Karpas-422 (cell line): Measurements from ENCODE around the gene MS4A8. TPM values are rescaled to one million over a fixed set of nuclear protein-coding genes. Genes with fewer than 3 reads are reported as not detected.

ENCODE experiments used
- DNase-seq: peaks from one replicate; pipeline ENCODE4 v3.0.0-alpha.2; 2015
- H2AFZ ChIP-seq: fragments of 200-600 bp; sonication (generic); 2 replicates; pipeline ENCODE4 v1.6.1; 2014; ENCODE audit warnings: antibody characterized with exemption, low read length, mixed read lengths
- H3K27ac ChIP-seq: fragments of 200-600 bp; sonication (generic); 2 replicates; pipeline ENCODE4 v1.5.1; 2014; ENCODE audit warnings: mild to moderate bottlenecking, low read length, moderate library complexity
- H3K27me3 ChIP-seq: fragments of 200-600 bp; sonication (generic); 2 replicates; pipeline ENCODE4 v1.6.1; 2014; ENCODE audit warnings: low read length, mixed read lengths
- H3K36me3 ChIP-seq: fragments of 200-600 bp; sonication (generic); 2 replicates; pipeline ENCODE4 v1.6.1; 2014; ENCODE audit warnings: low read length, mixed read lengths; ENCODE audit not compliant: insufficient read depth
- H3K4me1 ChIP-seq: fragments of 200-600 bp; sonication (generic); 2 replicates; pipeline ENCODE4 v1.6.1; 2014; ENCODE audit warnings: mild to moderate bottlenecking, low read length, mixed read lengths
- H3K4me2 ChIP-seq: fragments of 200-600 bp; sonication (generic); 2 replicates; pipeline ENCODE4 v1.6.1; 2014; ENCODE audit warnings: low read length, low read depth, mild to moderate bottlenecking; ENCODE audit not compliant: poor library complexity, severe bottlenecking
- H3K4me3 ChIP-seq: fragments of 200-600 bp; sonication (generic); 2 replicates; pipeline ENCODE4 v1.5.1; 2014; ENCODE audit warnings: mild to moderate bottlenecking, antibody characterized with exemption, low read length, mixed read lengths
- H3K79me2 ChIP-seq: fragments of 200-600 bp; sonication (generic); 2 replicates; pipeline ENCODE4 v1.6.1; 2014; ENCODE audit warnings: mild to moderate bottlenecking, low read length, mixed read lengths
- H3K9ac ChIP-seq: fragments of 200-600 bp; sonication (generic); 2 replicates; pipeline ENCODE4 v1.6.0; 2014; ENCODE audit warnings: low read length
- H3K9me2 ChIP-seq: fragments of 200-600 bp; sonication (generic), shearing (Covaris generic); replicated peaks from 2 replicates; pipeline ENCODE4 v1.6.0; 2014; ENCODE audit warnings: mild to moderate bottlenecking, low read length, moderate library complexity; ENCODE audit not compliant: insufficient read depth
- H3K9me3 ChIP-seq: fragments of 300-700, 200-600 bp; sonication (generic); 2 replicates; pipeline ENCODE4 v1.6.1; 2014; ENCODE audit warnings: low read length, mixed read lengths
- H4K20me1 ChIP-seq: fragments of 200-600 bp; sonication (generic); 2 replicates; pipeline ENCODE4 v1.6.1; 2014; ENCODE audit warnings: mild to moderate bottlenecking, antibody characterized with exemption, low read length, low read depth; ENCODE audit not compliant: insufficient read depth
- total RNA-seq: library from RNA; depleted of rRNA; stranded (reverse); fragments of >200 nt; shearing (Covaris generic); gene quantifications from 2 replicates; pipeline ENCODE4 v1.2.3, GENCODE V29; 2014; ENCODE audit warnings: low replicate concordance; rRNA removed

The MS4A8 gene
- total RNA-seq, 1 experiment from 2014 or later: not detected

- Histone ChIP-seq H3K9me3 (no peaks in the 10 kb centered on the region), H3K27ac (peak overlapping the region; percentile 85), H3K36me3 (no peaks in the 10 kb centered on the region), H3K9me2 (no peaks in the 10 kb centered on the region), H3K27me3 (no peaks in the 10 kb centered on the region), H3K4me3 (peak overlapping the region; percentile 41), H3K4me2 (peak overlapping the region; percentile 63), H2AFZ (0 out of 2 replicates have a peak overlapping the region, but pooled peaks have one; percentile 12), H3K79me2 (no peaks in the 10 kb centered on the region), H3K4me1 (peaks cover 52% of the 10 kb centered on the region), H3K9ac (no peak overlapping the region; the same call in 1 of the 2 replicates), H4K20me1 (no peaks in the 10 kb centered on the region)
- peak; percentile 79 for DNase-seq
Measured at GRCh38 chr11:60761436-60762190, 62.2 kb downstream of the MS4A8 start.

- Histone ChIP-seq H3K9ac (no peak overlapping the region), H3K27me3 (no peaks in the 10 kb centered on the region), H3K79me2 (no peaks in the 10 kb centered on the region), H3K4me2 (peak overlapping the region; percentile 63), H3K9me3 (no peaks in the 10 kb centered on the region), H3K27ac (no peak overlapping the region), H4K20me1 (no peaks in the 10 kb centered on the region), H2AFZ (no peak overlapping the region), H3K36me3 (no peaks in the 10 kb centered on the region), H3K4me3 (no peak overlapping the region), H3K9me2 (no peaks in the 10 kb centered on the region), H3K4me1 (peaks cover 52% of the 10 kb centered on the region)
- DNase-seq: peak; percentile 80
Measured at GRCh38 chr11:60762851-60763691, 63.7 kb downstream of the MS4A8 start.

- H3K9me2 ChIP-seq: no peaks in the 10 kb centered on the region
- H3K36me3 ChIP-seq: no peaks in the 10 kb centered on the region
- no peaks in the 10 kb centered on the region for H3K27me3 ChIP-seq
- no peaks in the 10 kb centered on the region for H3K79me2 ChIP-seq
- no peaks in the 10 kb centered on the region for H4K20me1 ChIP-seq
- H3K4me3 ChIP-seq: no peak overlapping the region
- H3K4me2 ChIP-seq: no peak overlapping the region
- no peak overlapping the region for H3K9ac ChIP-seq
- no peak overlapping the region for H2AFZ ChIP-seq
- peaks cover 60% of the 10 kb centered on the region for H3K4me1 ChIP-seq
- no peak for DNase-seq
- no peak overlapping the region for H3K27ac ChIP-seq
- H3K9me3 ChIP-seq: no peaks in the 10 kb centered on the region
Measured at GRCh38 chr11:60763692-60764369, 64.4 kb downstream of the MS4A8 start.

- Histone ChIP-seq H4K20me1 (no peaks in the 10 kb centered on the region), H3K4me3 (no peak overlapping the region), H2AFZ (no peak overlapping the region), H3K79me2 (no peaks in the 10 kb centered on the region), H3K4me2 (no peak overlapping the region), H3K9ac (no peak overlapping the region), H3K36me3 (no peaks in the 10 kb centered on the region), H3K27ac (no peak overlapping the region), H3K27me3 (no peaks in the 10 kb centered on the region), H3K4me1 (peaks cover 54% of the 10 kb centered on the region), H3K9me2 (no peaks in the 10 kb centered on the region), H3K9me3 (no peaks in the 10 kb centered on the region)
- DNase-seq: peak; percentile 62
Measured at GRCh38 chr11:60764879-60765278, 65.5 kb downstream of the MS4A8 start.

- Histone ChIP-seq H3K36me3 (no peaks in the 10 kb centered on the region), H3K27ac (no peak overlapping the region), H3K9ac (no peak overlapping the region), H3K9me3 (no peaks in the 10 kb centered on the region), H2AFZ (no peak overlapping the region), H3K4me2 (no peak overlapping the region), H3K9me2 (no peaks in the 10 kb centered on the region), H3K79me2 (no peaks in the 10 kb centered on the region), H4K20me1 (no peaks in the 10 kb centered on the region), H3K4me1 (peaks cover 52% of the 10 kb centered on the region), H3K4me3 (no peak overlapping the region), H3K27me3 (no peaks in the 10 kb centered on the region)
- no peak for DNase-seq
Measured at GRCh38 chr11:60765355-60765754, 65.9 kb downstream of the MS4A8 start.

Other genes with a start within 250 kb of the MS4A8 start
- 434 and 1,078 TPM in 2 replicates for gene MS4A1, start 243.8 kb upstream of the MS4A8 start, total RNA-seq
- 6.3 and 8.2 TPM in 2 replicates for gene MS4A12, start 206.8 kb upstream of the MS4A8 start, total RNA-seq
- 0.25 TPM in 1 of 2 replicates, not detected in the other for gene MS4A13, start 184.2 kb upstream of the MS4A8 start, total RNA-seq
- not detected in 2 replicates for gene MS4A18, start 25.1 kb downstream of the MS4A8 start, total RNA-seq
- not detected in 2 replicates for gene MS4A15, start 57.3 kb downstream of the MS4A8 start, total RNA-seq
- not detected in 2 replicates for gene MS4A10, start 85.7 kb downstream of the MS4A8 start, total RNA-seq
- gene CCDC86, start 142.5 kb downstream of the MS4A8 start, total RNA-seq: 10.4 and 21.2 TPM in 2 replicates
- gene PTGDR2, start 156.3 kb downstream of the MS4A8 start, total RNA-seq: not detected in 2 replicates
- not detected in 2 replicates for gene ZP1, start 167.9 kb downstream of the MS4A8 start, total RNA-seq
- 87.2 and 109 TPM in 2 replicates for gene PRPF19, start 207.0 kb downstream of the MS4A8 start, total RNA-seq
- gene TMEM109, start 214.5 kb downstream of the MS4A8 start, total RNA-seq: 42.3 and 44.4 TPM in 2 replicates
- 1.6 and 5.2 TPM in 2 replicates for gene TMEM132A, start 224.8 kb downstream of the MS4A8 start, total RNA-seq